HepG2 (cell line): Measurements from ENCODE around the gene ZFR. TPM values are rescaled to one million over a fixed set of nuclear protein-coding genes. Genes with fewer than 3 reads are reported as not detected.

Experiments
- ARNT ChIP-seq: fragments of 450-650 bp; IDR thresholded peaks from 2 replicates; pipeline ENCODE4 v1.6.1; 2017
- ATAD3A ChIP-seq: sonication (generic); formaldehyde crosslinking; IDR thresholded peaks from 2 replicates; pipeline ENCODE4 v1.4.0; 2020; ENCODE audit warnings: missing genetic modification reagents
- ATRX ChIP-seq: sonication (generic); formaldehyde crosslinking; IDR thresholded peaks from 2 replicates; pipeline ENCODE4 v1.4.0; 2020; ENCODE audit warnings: missing genetic modification reagents, borderline replicate concordance
- PAX8 ChIP-seq: sonication (generic); formaldehyde crosslinking; IDR thresholded peaks from 2 replicates; pipeline ENCODE4 v1.8.0; 2022; ENCODE audit warnings: mild to moderate bottlenecking, missing genetic modification reagents, borderline replicate concordance
- PHB2 ChIP-seq: fragments of 450-650 bp; IDR thresholded peaks from 2 replicates; pipeline ENCODE4 v1.6.1; 2018; ENCODE audit not compliant: partially characterized antibody
- SOX13 ChIP-seq, 3 experiments: fragments of 450-650 bp in 1 of 3; sonication (generic) in 1 of 3; formaldehyde crosslinking in 1 of 3; IDR thresholded peaks in 2 of 3; conservative IDR thresholded peaks in 1 of 3; 2 replicates each; pipeline versions ENCODE4 v1.5.0 to v1.6.1; 2016 to 2020; ENCODE audit warnings: antibody characterized with exemption in 1 of 3, mild to moderate bottlenecking in 1 of 3, missing compliant biosample characterization in 1 of 3, missing genetic modification reagents in 1 of 3, moderate library complexity in 1 of 3
- SYNCRIP ChIP-seq: fragments of 200-400 bp; formaldehyde crosslinking; IDR thresholded peaks from 2 replicates; pipeline ENCODE4 v1.6.1; 2018; ENCODE audit warnings: mild to moderate bottlenecking, low read depth, low read length; ENCODE audit not compliant: insufficient read depth
- TARDBP ChIP-seq: sonication (generic); formaldehyde crosslinking; IDR thresholded peaks from 2 replicates; pipeline ENCODE4 v1.8.0; 2022; ENCODE audit warnings: mild to moderate bottlenecking, missing genetic modification reagents
- TBL1XR1 ChIP-seq: fragments of 150-350 bp; IDR thresholded peaks from 2 replicates; pipeline ENCODE4 v1.6.1; 2014; ENCODE audit warnings: borderline replicate concordance, low read length; ENCODE audit not compliant: partially characterized antibody
- ZBTB26 ChIP-seq: IDR thresholded peaks from 2 replicates; pipeline ENCODE4 v1.6.1; 2016; ENCODE audit warnings: missing compliant biosample characterization, missing genetic modification reagents, borderline replicate concordance
- ZNF274 ChIP-seq: sonication (generic); formaldehyde crosslinking; IDR thresholded peaks from 2 replicates; pipeline ENCODE4 v1.5.1; 2020; ENCODE audit warnings: mild to moderate bottlenecking, missing genetic modification reagents
- ZNF350 ChIP-seq: sonication (generic); formaldehyde crosslinking; IDR thresholded peaks from 2 replicates; pipeline ENCODE4 v1.4.0; 2020; ENCODE audit warnings: mild to moderate bottlenecking, low read depth, missing genetic modification reagents, borderline replicate concordance
- ZNF451 ChIP-seq: sonication (generic); formaldehyde crosslinking; IDR thresholded peaks from 2 replicates; pipeline ENCODE4 v1.5.0; 2020; ENCODE audit warnings: mild to moderate bottlenecking, missing genetic modification reagents
- ZNF740 ChIP-seq: sonication (generic); formaldehyde crosslinking; IDR thresholded peaks from 2 replicates; pipeline ENCODE4 v1.4.0; 2020; ENCODE audit warnings: missing genetic modification reagents
- polyA plus RNA-seq, 8 experiments: library from polyadenylated mRNA; depleted of rRNA in 3 of 8; stranded (reverse) in 7 of 8; unstranded in 1 of 8; fragments of >200 nt; fragmentation: Illumina TruSeq in 4 of 8; extraction: Trizol in 4 of 8; gene quantifications; 2 replicates each; pipeline versions ENCODE4 v1.2.1 to v1.2.3, GENCODE V29; 2011 to 2016; ENCODE audit warnings: low read depth in 4 of 8, missing spikeins in 1 of 8, mixed read lengths in 1 of 8; ENCODE audit not compliant: insufficient read depth in 1 of 8
- total RNA-seq, 5 experiments: library from RNA; depleted of rRNA; stranded (reverse); fragments of >200 nt; fragmentation: Illumina TruSeq; extraction: Trizol; gene quantifications; 2 replicates each; pipeline ENCODE4 v1.2.3, GENCODE V29; 2016; ENCODE audit warnings: low read depth in 1 of 5

ZFR gene
- total and polyA plus RNA-seq, 2 of the 13 experiments (the other 11 are each of a cell fraction or from before 2014, with no cell fraction given): 89.0 to 92.8 TPM

- TF ChIP-seq ZNF350 (no peak), ARNT (no peak), TBL1XR1 (no peak), ZBTB26 (CRISPR knock-in tag) (peak; percentile 25; the same call in 1 of the 2 replicates), ATRX (no peak), PHB2 (no peak), TARDBP (CRISPR knock-in tag) (peak; percentile 85), PAX8 (CRISPR knock-in tag) (no peak), ZNF274 (CRISPR knock-in tag) (no peak; the same call in 1 of the 2 replicates), SYNCRIP (no peak), ZNF451 (CRISPR knock-in tag) (peak; percentile 94), SOX13 (IDR thresholded peaks at IDR 0.05) (no peak), SOX13 (CRISPR knock-in tag; conservative IDR thresholded peaks at IDR 0.05 in 1 of 2, IDR thresholded peaks at IDR 0.05 in 1 of 2) (no peak), ZNF740 (CRISPR knock-in tag) (peak; percentile 48; the same call in 1 of the 2 replicates), ATAD3A (CRISPR knock-in tag) (no peak)
These were observed at the start of gene ZFR (continued) for GRCh38 chr5:32444431-32445286.
